WI38 (cell line): ENCODE measurements around the gene CXCR5.
A peak's percentile ranks its signal among the peaks of the same experiment; 100 is the strongest.

Source experiments
- H3K4me3 ChIP-seq: 2 replicates; pipeline ENCODE4 v1.5.1; 2011; ENCODE audit warnings: low read depth, mild to moderate bottlenecking, control low read depth, low read length
- CTCF ChIP-seq: IDR thresholded peaks from 2 replicates; pipeline ENCODE4 v1.5.1; 2012; ENCODE audit warnings: low read depth, mild to moderate bottlenecking, control low read depth, low read length

The CXCR5 gene

DNA sequence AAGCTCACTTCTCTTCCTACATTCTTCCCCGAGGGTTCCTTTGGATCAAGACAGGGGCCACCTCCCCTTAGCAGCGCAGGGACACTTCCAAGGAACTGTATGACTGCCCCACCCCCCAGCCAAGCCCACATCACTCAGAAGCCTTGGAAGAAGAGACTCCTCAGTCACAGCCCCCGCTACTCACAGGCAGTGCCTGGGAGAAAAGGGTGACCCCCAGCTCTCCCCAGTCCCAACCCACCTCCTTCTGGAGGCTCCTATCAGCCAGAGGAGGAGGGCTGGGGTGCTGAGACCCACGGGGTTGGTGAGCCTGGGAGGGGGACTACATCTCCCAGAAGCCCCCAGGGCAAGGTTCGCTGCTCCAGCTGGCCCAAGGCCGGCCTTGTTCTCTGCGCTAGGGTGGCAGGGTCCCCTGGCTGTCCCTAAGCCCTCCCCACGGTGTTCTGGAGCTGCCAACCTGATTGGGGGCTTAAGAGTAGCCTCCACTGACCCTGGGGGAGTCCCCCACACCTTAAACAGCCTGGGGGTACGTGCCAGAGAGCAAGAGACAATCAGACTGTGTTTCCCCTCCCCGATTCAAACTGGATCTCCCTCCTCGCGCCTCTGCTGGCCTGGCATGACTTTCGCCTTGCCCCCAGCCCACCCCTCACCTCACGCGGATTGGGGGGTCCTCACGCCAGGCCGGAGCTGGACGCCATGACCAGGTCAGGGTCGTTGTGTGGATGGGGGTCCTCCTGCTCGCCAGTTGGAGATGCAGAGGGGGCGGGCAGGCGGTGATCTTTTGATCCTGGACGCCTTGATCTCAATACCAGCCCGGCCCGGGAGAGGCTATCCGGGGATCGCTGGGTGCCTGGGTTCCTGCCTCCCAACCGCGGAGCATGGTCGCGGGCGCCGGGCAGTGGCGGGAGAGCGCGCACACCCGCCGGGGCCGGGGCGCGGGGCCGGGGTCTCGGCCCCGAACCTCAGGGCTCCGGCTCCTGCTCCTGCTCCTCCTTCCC lies 41.2 kb downstream of the CXCR5 start:
- peak overlapping the region; percentile 100 for H3K4me3 ChIP-seq
- TF ChIP-seq CTCF, result no peak

- no peak for TF ChIP-seq CTCF
- peak overlapping the region; percentile 72; the same call in 1 of the 2 replicates for H3K4me3 ChIP-seq
These were observed 43.9 kb downstream of the CXCR5 start for GRCh38 chr11:118927554-118928100.

DNA sequence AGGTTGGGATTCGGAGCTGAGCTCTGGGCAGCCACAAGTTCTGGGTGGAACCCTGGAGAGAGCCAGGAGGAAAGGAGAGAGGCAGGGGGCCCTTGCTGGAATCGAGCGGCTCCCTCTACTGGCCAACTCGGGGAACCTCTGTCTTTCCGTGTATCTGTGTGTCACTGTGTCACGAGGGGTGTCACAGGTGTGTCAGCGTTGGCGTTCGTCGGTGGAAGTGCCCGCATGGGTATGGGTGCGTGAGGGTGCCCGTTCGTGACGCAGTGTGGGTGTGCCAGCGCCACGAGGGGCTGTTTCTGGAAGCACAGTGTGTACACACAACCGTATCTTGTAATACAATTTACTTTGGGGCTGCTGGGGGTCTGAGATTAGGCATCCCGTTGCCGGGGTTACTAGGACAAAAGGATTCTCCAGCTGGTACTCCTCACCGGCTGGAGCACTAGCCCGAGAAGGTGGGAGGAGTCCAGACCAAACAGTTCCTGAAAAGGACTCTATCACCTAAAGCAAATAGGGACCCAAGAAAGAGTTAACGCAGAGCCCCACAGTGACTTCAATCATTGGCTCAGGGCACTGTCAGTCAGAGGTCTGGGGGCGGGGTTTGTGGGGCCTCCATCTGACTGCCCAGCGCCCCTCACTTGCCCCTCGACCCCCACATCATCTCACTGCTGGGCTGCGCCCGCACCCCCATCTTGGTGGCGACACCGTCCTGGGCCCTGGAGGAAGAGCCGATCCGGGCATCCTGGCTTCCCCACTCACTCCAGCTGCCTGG lies 44.6 kb downstream of the CXCR5 start:
- H3K4me3 ChIP-seq, result peak overlapping the region; percentile 72
- peak; percentile 94 for TF ChIP-seq CTCF

GRCh38 chr11:118928870-118929500 lies 45.3 kb downstream of the CXCR5 start:
- no peak for TF ChIP-seq CTCF
- H3K4me3 ChIP-seq, result peak overlapping the region; percentile 72

DNA sequence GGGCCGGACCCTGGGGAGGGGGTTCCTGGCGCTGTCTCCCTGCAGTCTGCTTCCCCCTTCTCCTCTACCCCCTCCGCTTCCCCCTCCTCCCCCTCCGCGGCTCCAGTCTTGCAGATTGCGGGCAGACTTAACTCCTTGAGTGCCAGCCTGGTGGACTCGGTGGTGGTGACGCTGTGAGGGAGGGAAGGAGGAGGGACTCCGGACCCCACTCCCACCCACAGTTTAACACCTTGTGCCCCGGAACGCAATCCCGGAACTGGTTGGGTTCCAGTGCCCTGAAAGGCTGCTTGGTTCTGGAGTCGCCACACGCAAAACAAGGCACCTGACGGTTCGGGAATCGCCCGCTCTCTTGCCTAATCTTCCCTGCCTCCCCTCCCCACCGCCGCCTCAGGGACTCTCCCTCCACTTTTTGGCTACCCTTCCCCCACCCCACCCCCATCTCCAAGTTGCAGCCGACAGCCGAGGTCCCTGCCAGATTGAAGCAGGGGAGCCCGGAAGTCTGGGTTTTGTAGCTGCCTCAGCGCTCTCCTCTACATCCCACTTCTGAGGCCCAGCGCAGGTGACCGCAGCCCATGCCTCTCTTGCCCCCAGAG lies 45.9 kb downstream of the CXCR5 start:
- no peak for TF ChIP-seq CTCF

GRCh38 chr11:118930094-118930712 lies 46.5 kb downstream of the CXCR5 start:
- peak overlapping the region; percentile 72 for H3K4me3 ChIP-seq
- TF ChIP-seq CTCF, result peak; percentile 80

More for the DNA sequence above, 45.9 kb downstream of the CXCR5 start:
- peak overlapping the region; percentile 72 for H3K4me3 ChIP-seq
